HCT116 (cell line): ENCODE results near the gene H19. TPM values are rescaled to one million over a fixed set of nuclear protein-coding genes. Genes with fewer than 3 reads are reported as not detected.

ENCODE experiments used
- ATAC-seq: fragments of 200-7000 bp; cut with Tn5 transposase; 2 replicates; pipeline ENCODE4 v1.9.1; 2020; ENCODE audit warnings: mild to moderate bottlenecking, moderate library complexity
- BruUV-seq: library from RNA; stranded (reverse); fragments of 400-500 nt; replicated peaks from 2 replicates; lab custom pipeline; 2021; lab: Mats Ljungman, UMichigan
- CTCF ChIA-PET: fragments of 300-600 bp; sonication (Branson Sonifier 250); formaldehyde crosslinking; loops from one replicate; lab custom pipeline; 2021; ENCODE audit warnings: antibody characterized with exemption; lab: Charles Lee
- POLR2A ChIA-PET: fragments of 300-600, 350-600 bp; sonication (Branson Sonifier 250); formaldehyde crosslinking; loops from one replicate; lab custom pipeline; 2021; ENCODE audit warnings: antibody characterized with exemption; lab: Charles Lee
- RAD21 ChIA-PET, 2 experiments: fragments of 300-600 bp; sonication (Branson Sonifier 250); formaldehyde crosslinking; loops; one replicate each; lab custom pipeline; 2023; ENCODE audit warnings: low total read pairs in 2 of 2; ENCODE audit not compliant: uncharacterized antibody in 2 of 2, unreplicated experiment in 2 of 2, low non-redundant PET in 1 of 2; lab: Charles Lee
- DNase-seq: peaks from one replicate; pipeline ENCODE4 v3.0.0-alpha.2; 2010; ENCODE audit warnings: low read depth, low spot score
- H2AFZ ChIP-seq: fragments of 200-600 bp; shearing (Covaris generic), sonication (generic); 2 replicates; pipeline ENCODE4 v1.6.1; 2017; ENCODE audit warnings: low read depth, mixed run types, mixed read lengths, antibody characterized with exemption, low read length; ENCODE audit not compliant: poor library complexity, severe bottlenecking
- H3K27ac ChIP-seq: 2 replicates; pipeline ENCODE4 v1.5.1; 2012; ENCODE audit warnings: low read depth, low read length
- H3K27me3 ChIP-seq: fragments of 200-600 bp; sonication (generic); 2 replicates; pipeline ENCODE4 v1.6.1; 2016; ENCODE audit warnings: mixed run types, low read length, mixed read lengths; ENCODE audit not compliant: insufficient read depth
- H3K36me3 ChIP-seq, 2 experiments: fragments of 200-500 bp in 1 of 2; fragments of 200-600 bp in 1 of 2; sonication (Bioruptor generic) in 1 of 2; sonication (generic) in 1 of 2; 2 replicates each; pipeline versions ENCODE4 v1.5.1 to v1.6.1; 2014 to 2016; ENCODE audit warnings: low read length in 2 of 2, inconsistent platforms in 1 of 2, mixed read lengths in 1 of 2, mixed run types in 1 of 2; ENCODE audit not compliant: insufficient read depth in 2 of 2, control insufficient read depth in 1 of 2
- H3K4me1 ChIP-seq, 2 experiments: fragments of 200-600 bp in 1 of 2; sonication (generic) in 1 of 2; 2 replicates each; pipeline versions ENCODE4 v1.5.1 to v1.6.1; 2012 to 2017; ENCODE audit warnings: low read length in 2 of 2, inconsistent platforms in 1 of 2, mild to moderate bottlenecking in 1 of 2, mixed read lengths in 1 of 2, mixed run types in 1 of 2, moderate library complexity in 1 of 2; ENCODE audit not compliant: insufficient read depth in 2 of 2, control insufficient read depth in 1 of 2
- H3K4me2 ChIP-seq: fragments of 200-600 bp; sonication (generic); 2 replicates; pipeline ENCODE4 v1.6.1; 2017; ENCODE audit warnings: mixed run types, low read length, mixed read lengths
- H3K4me3 ChIP-seq, 2 experiments: fragments of 200-600 bp in 1 of 2; sonication (generic) in 1 of 2; replicated peaks in 1 of 2; 2 replicates each; pipeline ENCODE4 v1.5.1; 2011 to 2016; ENCODE audit warnings: low read length in 2 of 2, control low read depth in 1 of 2, low read depth in 1 of 2, mild to moderate bottlenecking in 1 of 2, mixed read lengths in 1 of 2, mixed run types in 1 of 2
- H3K79me2 ChIP-seq: fragments of 200-600 bp; sonication (generic); 2 replicates; pipeline ENCODE4 v1.6.1; 2017; ENCODE audit warnings: mild to moderate bottlenecking, mixed run types, low read length, moderate library complexity, mixed read lengths; ENCODE audit not compliant: insufficient read depth
- H3K9ac ChIP-seq: fragments of 200-600 bp; sonication (generic); 2 replicates; pipeline ENCODE4 v1.6.1; 2016; ENCODE audit warnings: low read length, mixed read lengths
- H3K9me2 ChIP-seq: fragments of 200-600 bp; sonication (generic), shearing (Covaris generic); 2 replicates; pipeline ENCODE4 v1.6.1; 2017; ENCODE audit warnings: mixed run types, mild to moderate bottlenecking, moderate library complexity; ENCODE audit not compliant: insufficient read depth
- H3K9me3 ChIP-seq, 2 experiments: fragments of 200-500 bp in 1 of 2; fragments of 200-600 bp in 1 of 2; sonication (Bioruptor generic) in 1 of 2; sonication (generic) in 1 of 2; 2 replicates each; pipeline ENCODE4 v1.6.1; 2014 to 2017; ENCODE audit warnings: low read length in 2 of 2, mixed read lengths in 2 of 2, inconsistent platforms in 1 of 2, low read depth in 1 of 2, mild to moderate bottlenecking in 1 of 2, mixed run types in 1 of 2, moderate library complexity in 1 of 2; ENCODE audit not compliant: control insufficient read depth in 1 of 2, insufficient read depth in 1 of 2
- H4K20me1 ChIP-seq: fragments of 200-600 bp; sonication (generic), shearing (Covaris generic); 2 replicates; pipeline ENCODE4 v1.6.1; 2017; ENCODE audit warnings: mixed run types, mild to moderate bottlenecking, moderate library complexity; ENCODE audit not compliant: insufficient read depth
- CEBPB ChIP-seq: IDR thresholded peaks from 2 replicates; pipeline ENCODE4 v1.6.1; 2012; ENCODE audit warnings: low read depth
- ELF1 ChIP-seq: IDR thresholded peaks from 2 replicates; pipeline ENCODE4 v1.6.1; 2012; ENCODE audit warnings: low read depth, borderline replicate concordance
- EZH2phosphoT487 ChIP-seq: fragments of 200-600 bp; IDR thresholded peaks from 2 replicates; pipeline ENCODE4 v1.6.1; 2018; ENCODE audit warnings: antibody characterized with exemption, borderline replicate concordance
- MAX ChIP-seq: IDR thresholded peaks from 2 replicates; pipeline ENCODE4 v1.6.1; 2012
- POLR2A ChIP-seq: IDR thresholded peaks from 2 replicates; pipeline ENCODE4 v1.7.0; 2011; ENCODE audit warnings: borderline replicate concordance; ENCODE audit not compliant: insufficient read depth, insufficient read length; ENCODE audit errors: extremely low read depth
- REST ChIP-seq: IDR thresholded peaks from 2 replicates; pipeline ENCODE4 v1.6.1; 2012; ENCODE audit warnings: low read depth
- intact Hi-C: fragments of 100-400 bp; cut with micrococcal nuclease; formaldehyde crosslinking; loops from 2 replicates; pipeline ENCODE4 v1.10.0; 2022
- total RNA-seq: library from RNA; stranded (reverse); gene quantifications from one replicate; pipeline ENCODE4 v1.2.1, GENCODE V29; 2021; ENCODE audit not compliant: unreplicated experiment
- TF ChIP-seq, protein P1 (sequence below): IDR thresholded peaks from 2 replicates; pipeline ENCODE4 v1.6.1; 2012
- TF ChIP-seq, protein P2 (sequence below), 3 experiments: fragments of 200-600 bp in 1 of 3; sonication (generic) in 1 of 3; IDR thresholded peaks in 2 of 3; conservative IDR thresholded peaks in 1 of 3; 2 replicates each; pipeline ENCODE4 v1.5.1; 2012 to 2017; ENCODE audit warnings: low read depth in 2 of 3, low read length in 2 of 3, antibody characterized with exemption in 1 of 3, borderline replicate concordance in 1 of 3, control low read depth in 1 of 3, mild to moderate bottlenecking in 1 of 3, mixed read lengths in 1 of 3, mixed run types in 1 of 3, moderate library complexity in 1 of 3; ENCODE audit not compliant: insufficient read depth in 1 of 3

The H19 gene
- total RNA-seq, 1 experiment from 2014 or later = 10.5 TPM

DNA sequence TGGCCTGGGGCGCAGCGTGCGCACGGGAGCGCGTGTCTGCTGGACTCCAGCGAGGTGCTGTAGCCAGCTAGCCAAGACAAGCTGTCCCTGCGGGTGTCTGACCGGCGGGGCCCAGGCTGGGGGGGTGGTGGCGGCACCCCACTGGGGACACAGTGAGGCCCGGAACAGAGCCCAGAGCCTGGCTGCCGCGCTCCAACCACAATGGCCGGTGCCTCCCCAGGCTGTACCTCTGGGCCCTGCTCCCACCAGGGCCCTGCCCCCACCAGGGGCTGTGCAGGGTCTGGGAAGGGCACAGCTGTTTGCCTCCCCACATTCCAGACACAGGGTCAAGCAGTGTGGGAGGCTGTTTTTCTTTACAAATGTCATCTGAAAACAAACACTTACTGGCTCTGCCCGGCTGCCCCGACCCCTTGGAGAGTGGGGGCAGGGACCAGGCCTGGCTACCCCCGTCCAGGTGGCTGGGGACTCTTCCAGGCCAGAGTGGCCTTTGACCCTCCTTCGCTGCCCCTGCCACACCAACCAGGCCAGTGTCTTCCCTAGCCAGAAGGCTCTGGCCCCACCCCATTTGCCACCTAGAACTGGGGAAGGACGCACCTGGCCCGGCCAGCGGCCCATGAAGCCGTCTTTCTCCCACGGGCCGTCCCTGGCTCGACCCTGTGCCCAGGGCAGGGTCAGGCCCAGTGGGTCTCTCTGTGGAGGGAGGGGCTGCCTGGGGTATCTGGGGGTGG lies 14.6 kb downstream of the H19 start:
- Histone ChIP-seq H3K9me3 (no peaks in the 10 kb centered on the region), H2AFZ (no peak overlapping the region), H3K27ac (no peak overlapping the region), H3K4me1 (no peaks in the 10 kb centered on the region), H3K4me3 (no peak overlapping the region), H3K27me3 (no peaks in the 10 kb centered on the region), H3K36me3 (no peaks in the 10 kb centered on the region), H3K9ac (no peak overlapping the region), H3K4me2 (no peak overlapping the region), H4K20me1 (no peaks in the 10 kb centered on the region), H3K9me2 (no peaks in the 10 kb centered on the region), H3K79me2 (no peaks in the 10 kb centered on the region)
- ChIA-PET POLR2A (no interaction called here), RAD21 (no interaction called here), CTCF (no interaction called here)
- ATAC-seq (no peak), DNase-seq (no peak)
- no TSS peak for BruUV-seq
- intact Hi-C loops = no loop called here
- TF ChIP-seq, protein P1, sequence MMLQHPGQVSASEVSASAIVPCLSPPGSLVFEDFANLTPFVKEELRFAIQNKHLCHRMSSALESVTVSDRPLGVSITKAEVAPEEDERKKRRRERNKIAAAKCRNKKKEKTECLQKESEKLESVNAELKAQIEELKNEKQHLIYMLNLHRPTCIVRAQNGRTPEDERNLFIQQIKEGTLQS = no peak
- TF ChIP-seq MAX (no peak), ELF1 (no peak), CEBPB (no peak), POLR2A (no peak), EZH2phosphoT487 (no peak), REST (no peak)
- TF ChIP-seq, protein P2, sequence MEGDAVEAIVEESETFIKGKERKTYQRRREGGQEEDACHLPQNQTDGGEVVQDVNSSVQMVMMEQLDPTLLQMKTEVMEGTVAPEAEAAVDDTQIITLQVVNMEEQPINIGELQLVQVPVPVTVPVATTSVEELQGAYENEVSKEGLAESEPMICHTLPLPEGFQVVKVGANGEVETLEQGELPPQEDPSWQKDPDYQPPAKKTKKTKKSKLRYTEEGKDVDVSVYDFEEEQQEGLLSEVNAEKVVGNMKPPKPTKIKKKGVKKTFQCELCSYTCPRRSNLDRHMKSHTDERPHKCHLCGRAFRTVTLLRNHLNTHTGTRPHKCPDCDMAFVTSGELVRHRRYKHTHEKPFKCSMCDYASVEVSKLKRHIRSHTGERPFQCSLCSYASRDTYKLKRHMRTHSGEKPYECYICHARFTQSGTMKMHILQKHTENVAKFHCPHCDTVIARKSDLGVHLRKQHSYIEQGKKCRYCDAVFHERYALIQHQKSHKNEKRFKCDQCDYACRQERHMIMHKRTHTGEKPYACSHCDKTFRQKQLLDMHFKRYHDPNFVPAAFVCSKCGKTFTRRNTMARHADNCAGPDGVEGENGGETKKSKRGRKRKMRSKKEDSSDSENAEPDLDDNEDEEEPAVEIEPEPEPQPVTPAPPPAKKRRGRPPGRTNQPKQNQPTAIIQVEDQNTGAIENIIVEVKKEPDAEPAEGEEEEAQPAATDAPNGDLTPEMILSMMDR (IDR thresholded peaks at IDR 0.05 in 2 of 3, conservative IDR thresholded peaks at IDR 0.05 in 1 of 3; ENCODE audit: borderline replicate concordance in 1 of 3, insufficient read depth in 1 of 3, low read depth in 2 of 3, low read length in 2 of 3) = no peak
